Cerebellar nuclear complex (tissue), 1 donor: Measurements from ENCODE around the gene DOCK1.

ENCODE experiments used
- DNase-seq, 2 experiments: peaks; one replicate each; lab custom pipeline; 2025; lab: John Stamatoyannopoulos, UW

Gene DOCK1

GRCh38 chr10:127218658-127219057 lies 313.4 kb downstream of the DOCK1 start:
- DNase-seq, result no peak

GRCh38 chr10:127221281-127221680 lies 316.1 kb downstream of the DOCK1 start:
- no peak for DNase-seq

GRCh38 chr10:127227027-127227426 lies 321.8 kb downstream of the DOCK1 start:
- no peak for DNase-seq

GRCh38 chr10:127227663-127228062 lies 322.4 kb downstream of the DOCK1 start:
- DNase-seq, result no peak

- DNase-seq, result no peak
These were observed 323.1 kb downstream of the DOCK1 start for GRCh38 chr10:127228195-127228787.

GRCh38 chr10:127234306-127234800 lies 329.1 kb downstream of the DOCK1 start:
- no peak for DNase-seq

GRCh38 chr10:127236266-127236665 lies 331.0 kb downstream of the DOCK1 start:
- DNase-seq, result no peak

GRCh38 chr10:127242914-127243313 lies 337.7 kb downstream of the DOCK1 start:
- no peak for DNase-seq

- no peak for DNase-seq
These were observed 338.5 kb downstream of the DOCK1 start for GRCh38 chr10:127243490-127244272.

GRCh38 chr10:127245456-127245855 lies 340.2 kb downstream of the DOCK1 start:
- DNase-seq, result no peak

GRCh38 chr10:127250031-127250430 lies 344.8 kb downstream of the DOCK1 start:
- DNase-seq, result no peak

GRCh38 chr10:127252818-127253217 lies 347.6 kb downstream of the DOCK1 start:
- no peak for DNase-seq

- no peak for DNase-seq
These were observed 349.0 kb downstream of the DOCK1 start for GRCh38 chr10:127254276-127254675.

- no peak for DNase-seq
These were observed 352.2 kb downstream of the DOCK1 start for GRCh38 chr10:127257395-127257794.

- no peak for DNase-seq
These were observed 354.1 kb downstream of the DOCK1 start for GRCh38 chr10:127259347-127259746.

- no peak for DNase-seq
These were observed 357.4 kb downstream of the DOCK1 start for GRCh38 chr10:127262606-127263005.

- DNase-seq, result no peak
These were observed 360.1 kb downstream of the DOCK1 start for GRCh38 chr10:127265288-127265687.

- DNase-seq, result no peak
These were observed 361.2 kb downstream of the DOCK1 start for GRCh38 chr10:127266431-127266830.

GRCh38 chr10:127267442-127267841 lies 362.2 kb downstream of the DOCK1 start:
- DNase-seq, result no peak

- no peak for DNase-seq
These were observed 366.8 kb downstream of the DOCK1 start for GRCh38 chr10:127272076-127272475.

GRCh38 chr10:127275272-127275671 lies 370.0 kb downstream of the DOCK1 start:
- DNase-seq, result no peak

GRCh38 chr10:127275793-127276450 lies 370.7 kb downstream of the DOCK1 start:
- no peak for DNase-seq
